Mucosa of descending colon (tissue), 3 donors: ENCODE results near the gene KIAA0930. TPM values are rescaled to one million over a fixed set of nuclear protein-coding genes. Genes with fewer than 3 reads are reported as not detected.
"Not testable (repeated sequence)": the region's sequence is repeated elsewhere in the genome, so short reads cannot be mapped to it uniquely, and the experiment has no call there.

Experiments
- ATAC-seq: fragments of 200-7000 bp; cut with Tn5 transposase; one replicate; pipeline ENCODE4 v1.9.1; 2020; ENCODE audit warnings: mild to moderate bottlenecking, moderate library complexity
- DNase-seq, 3 donors: peaks; one replicate each; pipeline ENCODE4 v3.0.0-alpha.2; 2020
- H3K36me3 ChIP-seq: fragments of 200-600 bp; one replicate; pipeline ENCODE4 v1.8.0; 2021; ENCODE audit warnings: low read depth, mild to moderate bottlenecking
- H3K4me1 ChIP-seq: fragments of 200-600 bp; one replicate; pipeline ENCODE4 v1.8.0; 2021; ENCODE audit warnings: low read depth, mild to moderate bottlenecking
- H3K4me3 ChIP-seq: fragments of 200-600 bp; one replicate; pipeline ENCODE4 v1.8.0; 2021; ENCODE audit warnings: mild to moderate bottlenecking
- H3K9me3 ChIP-seq: fragments of 200-600 bp; one replicate; pipeline ENCODE4 v1.8.0; 2021; ENCODE audit warnings: mild to moderate bottlenecking
- CTCF ChIP-seq: fragments of 200-600 bp; IDR thresholded peaks from one replicate; pipeline ENCODE4 v1.8.0; 2022; ENCODE audit warnings: antibody characterized with exemption, mild to moderate bottlenecking
- intact Hi-C, 2 donors: fragments of 100-400 bp; cut with DNase I in 1 of 2; cut with micrococcal nuclease in 1 of 2; formaldehyde crosslinking; loops; one replicate each; pipeline versions ENCODE4 v1.11.0 to v1.11.1; 2022; cut with DNase I, micrococcal nuclease
- total RNA-seq, 3 donors: library from RNA; stranded (reverse); fragmentation: NEBNext Ultra II Directional in 2 of 3; extraction: Animal tissue kit (Norgen Biotek cat#: 25700) in 2 of 3; gene quantifications; one replicate each; pipeline versions ENCODE4 v1.2.1 to v1.2.4, GENCODE V29; 2021 to 2023
- donor health status: DM: no; HTN: no; CAD: no; lungs with moderate emphysema.
- donor health status: DM: no; HTN: no; CAD: no.
- donor health status: DM: no; HTN: yes; CAD: no.

The KIAA0930 gene
- total RNA-seq, 3 donors from 2014 or later: 32.7 to 62.4 (median 37.7) TPM

- no peaks in the 10 kb centered on the region for H3K4me1 ChIP-seq
- no peaks in the 10 kb centered on the region for H3K9me3 ChIP-seq
- DNase-seq (no peak), ATAC-seq (peak; percentile 34)
- no peak overlapping the region for H3K4me3 ChIP-seq
- intact Hi-C loops: no loop called here
- H3K36me3 ChIP-seq: no peaks in the 10 kb centered on the region
- no peak for TF ChIP-seq CTCF
These were observed 48.0 kb downstream of the KIAA0930 start for GRCh38 chr22:45192701-45193187.

- intact Hi-C loops, H3K9me3 ChIP-seq, H3K4me3 ChIP-seq, H3K4me1 ChIP-seq, H3K36me3 ChIP-seq, DNase-seq, ATAC-seq: not testable (repeated sequence)
These were observed 48.9 kb downstream of the KIAA0930 start for GRCh38 chr22:45191746-45192145.

GRCh38 chr22:45190202-45190872 is 50.4 kb downstream of the KIAA0930 start:
- H3K36me3 ChIP-seq: no peaks in the 10 kb centered on the region
- no peaks in the 10 kb centered on the region for H3K9me3 ChIP-seq
- intact Hi-C loops: no loop called here
- ATAC-seq (no peak), DNase-seq (no peak)
- no peak overlapping the region for H3K4me3 ChIP-seq
- H3K4me1 ChIP-seq: no peaks in the 10 kb centered on the region
- no peak for TF ChIP-seq CTCF

GRCh38 chr22:45188779-45189178 is 51.9 kb downstream of the KIAA0930 start:
- H3K36me3 ChIP-seq: no peaks in the 10 kb centered on the region
- no peak for TF ChIP-seq CTCF
- H3K9me3 ChIP-seq: no peaks in the 10 kb centered on the region
- intact Hi-C loops: no loop called here
- DNase-seq: no peak
- ATAC-seq: no peak
- no peak overlapping the region for H3K4me3 ChIP-seq
- no peaks in the 10 kb centered on the region for H3K4me1 ChIP-seq

GRCh38 chr22:45187891-45188290 is 52.8 kb downstream of the KIAA0930 start:
- no peak for ATAC-seq
- no peaks in the 10 kb centered on the region for H3K36me3 ChIP-seq
- DNase-seq: no peak
- H3K9me3 ChIP-seq: no peaks in the 10 kb centered on the region
- H3K4me1 ChIP-seq: no peaks in the 10 kb centered on the region
- TF ChIP-seq CTCF: no peak
- intact Hi-C loops: no loop called here
- H3K4me3 ChIP-seq: no peak overlapping the region

- no peak for TF ChIP-seq CTCF
- no peak for DNase-seq
- ATAC-seq: no peak
- H3K9me3 ChIP-seq: no peaks in the 10 kb centered on the region
- H3K4me1 ChIP-seq: no peaks in the 10 kb centered on the region
- intact Hi-C loops: no loop called here
- H3K4me3 ChIP-seq: no peak overlapping the region
- H3K36me3 ChIP-seq: no peaks in the 10 kb centered on the region
These were observed 54.8 kb downstream of the KIAA0930 start for GRCh38 chr22:45185718-45186514.
